HG03439 (cell line): ENCODE results near the gene RGS7BP.

Experiments
- ATAC-seq: cut with Tn5 transposase; IDR thresholded peaks from one replicate; pipeline ENCODE4 v1.9.1; 2021; ENCODE audit warnings: mild to moderate bottlenecking, moderate library complexity; ENCODE audit not compliant: unreplicated experiment

RGS7BP gene

DNA sequence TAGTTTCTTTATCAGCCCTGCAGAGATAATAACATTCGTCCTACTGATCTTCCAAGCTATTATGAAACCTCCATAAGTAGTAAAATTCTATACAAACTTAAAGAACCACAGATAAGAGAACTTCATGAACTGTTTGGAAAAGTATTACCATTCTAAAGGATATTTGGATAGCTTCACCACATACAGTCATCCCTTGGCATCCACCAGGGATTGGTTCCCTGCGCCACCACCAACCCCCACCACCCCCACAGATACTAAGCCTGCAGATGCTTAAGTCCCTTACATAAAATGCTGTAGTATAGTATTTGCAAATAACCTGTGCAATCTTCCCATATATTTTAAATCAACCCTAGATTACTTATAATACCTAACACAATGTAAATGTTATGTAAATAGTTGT is 123.1 kb downstream of the RGS7BP start:
- ATAC-seq, result no peak

DNA sequence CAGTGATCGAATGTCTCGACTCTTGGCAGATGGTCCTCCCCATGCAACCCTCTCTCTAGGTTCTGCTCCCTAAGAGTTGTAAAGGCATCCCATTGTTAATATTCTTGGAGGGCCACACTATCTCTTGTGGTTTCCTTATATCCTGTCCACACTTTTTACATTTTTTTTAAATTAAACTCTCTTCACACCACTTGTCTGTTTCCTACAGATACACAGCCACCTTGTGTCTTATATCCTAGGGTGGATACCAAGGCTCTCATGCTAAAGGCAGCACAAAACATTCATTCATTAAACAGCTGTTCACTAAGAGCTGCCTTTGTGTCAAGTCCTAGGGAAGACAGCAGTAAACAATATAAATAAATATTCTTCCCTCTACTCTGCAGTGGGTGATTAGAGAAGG is 124.0 kb downstream of the RGS7BP start:
- ATAC-seq, result no peak

DNA sequence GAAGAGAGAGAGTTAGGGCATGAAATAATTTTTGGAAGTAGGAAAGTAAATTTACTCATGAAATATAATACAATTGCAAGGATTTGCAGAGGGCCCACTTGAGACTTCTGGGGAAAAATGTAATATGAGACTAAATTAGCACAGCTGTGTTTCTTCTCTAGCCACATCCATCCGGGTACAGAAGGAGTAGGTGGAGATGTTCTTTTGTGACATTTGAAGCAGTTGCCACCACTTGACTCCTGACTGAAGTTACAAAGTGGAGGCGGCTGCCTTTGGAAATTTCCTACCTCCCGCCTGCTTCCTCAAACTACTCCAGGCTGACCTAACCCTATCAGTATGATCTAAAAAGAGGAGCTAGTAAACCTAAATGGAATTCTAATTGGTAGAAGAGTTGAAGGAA is 126.4 kb downstream of the RGS7BP start:
- ATAC-seq, result no peak

DNA sequence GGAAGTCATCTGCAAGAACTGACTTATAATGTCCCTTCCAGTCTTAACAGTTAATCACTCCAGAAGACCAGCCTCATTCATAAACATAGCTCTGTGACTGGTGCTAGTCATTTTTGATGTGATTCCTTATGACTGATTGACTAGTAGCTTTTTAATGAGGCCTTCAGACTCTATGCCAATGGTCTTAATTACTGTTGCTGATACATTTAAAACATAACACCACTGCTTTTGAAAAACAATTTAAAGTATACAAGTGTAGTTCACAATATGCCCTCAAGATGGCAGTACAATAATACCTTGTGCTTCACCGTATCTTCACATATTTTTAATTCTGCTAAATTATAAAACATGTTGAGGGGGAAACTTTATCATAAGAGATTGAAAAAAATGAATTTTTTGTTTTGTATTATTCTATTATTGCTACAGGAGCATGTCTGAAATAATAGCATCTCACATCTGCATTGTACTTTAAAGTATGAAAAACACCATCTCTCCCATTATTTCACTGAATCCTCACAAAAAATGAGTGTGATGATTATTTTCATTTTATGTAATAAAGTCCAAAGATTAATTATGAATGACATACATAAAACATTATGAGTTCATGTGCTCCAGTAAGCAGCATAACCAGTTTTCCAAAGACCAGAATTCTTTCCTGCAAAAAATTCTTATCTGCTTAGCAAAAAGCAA is 129.3 kb downstream of the RGS7BP start:
- ATAC-seq, result no peak

DNA sequence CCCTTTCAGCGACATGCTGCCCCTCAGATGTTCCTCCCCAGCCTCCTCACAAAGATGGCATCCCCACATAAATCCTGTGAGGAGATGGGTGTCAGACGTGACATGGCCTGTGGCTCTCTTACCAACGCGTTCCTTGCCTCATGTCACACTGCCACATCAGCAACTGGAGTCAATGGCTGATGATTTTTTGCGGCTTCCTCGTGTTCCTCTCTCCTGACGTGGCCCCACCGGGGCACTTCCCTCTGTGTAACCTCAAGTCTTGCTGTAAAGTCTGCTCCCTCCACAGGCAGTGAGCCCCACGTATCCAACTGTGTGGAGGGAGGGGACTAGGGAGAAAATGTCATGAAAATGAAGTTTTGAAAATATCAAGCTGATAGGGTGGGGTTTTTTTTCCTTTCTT is 131.3 kb downstream of the RGS7BP start:
- no peak for ATAC-seq

DNA sequence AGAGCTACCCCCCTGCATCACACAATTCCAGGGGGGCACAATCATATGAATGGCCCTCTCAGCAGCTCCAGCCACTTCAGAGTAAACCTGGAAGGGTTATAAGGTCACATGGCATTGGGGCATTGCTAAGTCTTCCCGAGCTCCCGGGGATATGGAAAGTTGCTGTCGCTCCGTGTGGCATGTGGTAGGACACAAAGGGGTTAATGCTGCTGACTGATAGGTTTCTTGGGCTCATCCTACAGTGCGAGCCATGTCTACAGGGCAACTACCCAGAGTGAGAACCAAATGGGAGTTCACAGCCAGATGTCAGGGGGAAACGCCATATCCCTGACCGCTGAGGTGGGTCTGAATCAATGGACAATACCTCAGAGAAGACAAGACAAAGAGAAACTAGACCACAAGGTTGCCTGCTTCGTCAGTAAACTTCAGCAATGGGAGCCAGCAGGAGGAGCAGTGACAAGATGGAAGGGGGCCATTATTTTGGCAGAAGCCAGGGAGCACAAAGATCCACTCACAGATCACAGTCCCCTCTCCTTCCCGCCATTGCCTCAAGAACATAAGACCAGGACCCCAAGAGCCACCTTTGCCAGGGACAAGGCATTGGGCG is 132.1 kb downstream of the RGS7BP start:
- ATAC-seq, result no peak

DNA sequence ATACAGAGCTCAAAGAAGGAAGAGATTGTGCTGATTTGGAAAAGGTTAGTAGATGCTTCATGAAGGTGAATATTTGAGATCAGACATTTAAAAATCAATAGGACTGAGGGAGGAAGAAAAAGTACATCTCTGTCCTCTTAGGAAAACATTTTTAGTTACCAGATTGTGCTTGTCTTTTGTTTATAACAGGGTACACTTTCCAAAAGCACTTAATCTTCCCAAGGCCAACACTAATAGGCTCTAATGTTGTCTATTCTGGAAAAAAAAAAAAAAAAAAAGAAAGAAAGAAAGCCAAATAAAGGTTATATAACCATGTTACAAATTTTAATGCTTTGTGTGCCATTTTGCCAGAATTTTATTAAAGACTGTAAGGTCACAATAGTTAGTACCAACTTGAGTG is 139.0 kb downstream of the RGS7BP start:
- no peak for ATAC-seq

DNA sequence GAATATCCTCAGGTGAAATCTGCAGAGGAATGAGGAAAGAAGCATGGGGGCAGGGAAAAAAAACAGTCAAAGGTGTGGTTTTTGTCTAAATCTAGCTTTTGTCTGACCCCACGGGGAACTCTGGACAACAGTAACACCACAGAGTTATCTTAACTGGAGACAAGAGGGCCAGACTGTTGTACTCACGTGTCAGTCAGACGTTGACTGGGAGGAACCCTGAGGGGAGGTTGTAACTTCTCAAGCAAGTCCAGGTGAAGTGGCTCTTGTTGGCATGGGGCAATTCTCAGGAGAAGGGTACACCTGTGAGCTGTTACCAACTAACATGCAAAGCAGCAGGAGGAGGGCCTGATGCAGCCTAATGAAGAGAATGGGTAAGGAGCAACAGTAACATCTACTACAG is 140.4 kb downstream of the RGS7BP start:
- ATAC-seq, result no peak

DNA sequence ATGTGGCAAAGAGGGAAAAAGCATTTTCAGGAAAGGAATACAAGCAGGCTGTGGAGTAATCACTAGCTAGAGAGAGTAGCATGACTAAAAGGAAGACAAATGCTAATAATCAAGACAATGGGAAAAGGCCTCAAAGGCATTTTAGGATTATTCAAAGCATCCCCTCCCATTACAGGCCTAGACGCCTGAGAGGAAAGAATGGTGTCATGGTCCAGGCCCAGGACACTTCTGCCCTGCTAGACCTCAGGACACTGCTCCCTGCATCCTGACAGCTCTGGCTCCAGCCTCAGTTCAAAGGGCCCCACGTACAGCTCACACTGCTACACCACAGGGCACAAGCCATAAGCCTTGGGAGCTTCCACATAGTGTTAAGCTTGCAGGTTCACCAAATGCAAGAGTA is 143.7 kb downstream of the RGS7BP start:
- no peak for ATAC-seq

DNA sequence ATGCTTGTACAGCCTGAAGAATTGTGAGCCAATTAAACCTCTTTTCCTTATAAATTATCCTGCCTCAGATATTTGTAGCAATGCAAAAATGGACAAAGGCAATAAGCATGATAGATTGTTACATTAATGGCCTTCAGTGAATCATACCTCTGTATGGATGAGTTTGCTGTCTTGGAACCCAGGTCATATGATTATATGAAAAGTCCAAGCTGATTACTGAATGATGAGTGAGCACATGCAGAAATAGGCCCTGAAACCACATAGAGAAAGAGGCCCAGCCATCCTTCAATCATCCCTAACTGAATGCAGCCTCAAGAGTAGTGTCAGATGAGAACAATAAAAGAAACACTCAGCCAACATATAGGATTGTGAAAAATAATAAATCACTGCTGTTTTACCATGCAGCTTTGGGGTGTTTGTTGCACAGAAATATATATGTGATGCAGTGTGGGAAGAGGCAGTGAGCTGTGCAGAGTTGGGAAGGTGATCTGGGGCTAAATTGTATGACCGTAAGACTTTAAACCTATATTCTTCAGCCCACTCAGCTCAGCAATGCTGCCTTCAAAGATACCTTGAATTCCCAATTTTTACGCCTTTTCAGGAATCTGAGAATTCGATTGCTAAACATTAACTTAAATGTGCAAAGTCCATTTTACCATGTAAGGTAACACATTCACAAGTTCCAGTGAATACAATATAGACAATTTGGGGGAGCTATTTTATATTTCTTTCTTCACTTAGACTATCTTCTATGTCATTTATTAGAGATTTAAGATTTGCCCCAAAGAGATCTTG is 148.1 kb downstream of the RGS7BP start:
- no peak for ATAC-seq

DNA sequence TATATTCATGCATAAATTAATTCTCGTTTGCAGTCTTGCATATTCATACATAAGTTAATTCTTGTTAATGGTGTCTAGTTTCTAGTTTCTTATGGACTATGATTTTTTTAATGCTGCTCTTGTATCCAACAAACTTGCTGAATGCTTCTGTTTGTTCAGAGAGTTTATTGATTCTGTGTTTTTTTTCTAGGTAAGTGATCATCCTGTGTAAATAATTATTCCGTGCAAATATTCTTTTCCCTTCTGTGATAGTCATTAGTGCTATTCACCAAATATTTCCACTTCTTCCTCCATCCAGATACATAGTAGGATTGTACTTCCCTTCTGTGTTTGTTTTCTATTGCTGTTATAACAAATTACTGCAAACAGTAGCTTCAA is 148.7 kb downstream of the RGS7BP start:
- no peak for ATAC-seq

DNA sequence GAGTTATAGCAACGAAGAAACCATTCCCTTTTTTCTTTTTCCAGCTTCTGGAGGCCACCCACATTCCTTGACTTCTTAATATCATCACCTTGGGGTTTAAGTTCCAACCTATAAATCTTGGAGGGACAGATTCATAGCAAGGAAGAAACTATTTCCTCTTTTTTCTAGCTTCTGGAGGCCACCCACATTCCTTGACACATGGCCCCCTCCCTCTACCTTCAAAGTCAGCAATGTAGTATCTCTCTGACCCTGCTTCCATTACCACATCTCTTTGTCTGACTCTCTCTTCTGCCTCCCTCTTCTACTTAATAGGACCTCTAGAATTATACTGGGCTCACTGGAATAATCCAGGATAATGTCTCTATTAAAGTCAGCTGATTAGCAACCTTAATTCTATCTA is 149.8 kb downstream of the RGS7BP start:
- ATAC-seq, result no peak

DNA sequence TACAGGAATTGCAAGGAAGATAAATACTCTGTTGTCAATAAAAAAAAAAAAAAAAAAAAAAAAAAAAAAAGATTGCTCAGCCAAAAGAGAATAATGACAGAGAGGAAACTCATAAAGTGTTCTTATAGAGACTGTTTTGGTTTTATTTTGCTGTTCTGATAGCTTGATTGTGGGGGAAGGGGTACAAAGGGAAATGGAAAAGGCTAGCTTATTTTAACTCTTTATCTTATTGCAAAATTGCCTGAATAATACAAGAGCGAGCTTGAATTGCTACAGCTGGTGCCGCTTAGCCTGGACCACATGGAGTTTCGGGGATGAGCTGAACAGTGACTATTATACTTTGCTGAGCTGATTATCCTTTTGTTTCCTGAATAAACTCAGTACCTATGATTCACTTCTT is 153.5 kb downstream of the RGS7BP start:
- no peak for ATAC-seq
